Suprapubic skin (tissue), 4 donors: ENCODE data around the gene GAB1.

ENCODE experiments used
- EP300 ChIP-seq: sonication (generic); formaldehyde crosslinking; IDR thresholded peaks from one replicate; pipeline ENCODE4 v1.6.1; 2017; ENCODE audit warnings: antibody characterized with exemption
- POLR2A ChIP-seq, 2 donors: fragments of 450-650 bp; IDR thresholded peaks; one replicate each; pipeline ENCODE4 v1.6.1; 2017; ENCODE audit warnings: antibody characterized with exemption in 2 of 2, mild to moderate bottlenecking in 2 of 2, moderate library complexity in 2 of 2
- POLR2AphosphoS5 ChIP-seq, 3 donors: sonication (generic); formaldehyde crosslinking; IDR thresholded peaks; one replicate each; pipeline ENCODE4 v1.6.1; 2017; ENCODE audit warnings: antibody characterized with exemption in 3 of 3
- TF ChIP-seq, protein P1 (sequence below), 2 donors: fragments of 200-600 bp in 1 of 2; fragments of 450-650 bp in 1 of 2; sonication (generic) in 1 of 2; IDR thresholded peaks; one replicate each; pipeline ENCODE4 v1.5.1; 2016 to 2019; ENCODE audit warnings: antibody characterized with exemption in 2 of 2, mild to moderate bottlenecking in 1 of 2, moderate library complexity in 1 of 2

GRCh38 chr4:143313996-143314395 is 22.7 kb upstream of the GAB1 start:
- TF ChIP-seq, protein P1, sequence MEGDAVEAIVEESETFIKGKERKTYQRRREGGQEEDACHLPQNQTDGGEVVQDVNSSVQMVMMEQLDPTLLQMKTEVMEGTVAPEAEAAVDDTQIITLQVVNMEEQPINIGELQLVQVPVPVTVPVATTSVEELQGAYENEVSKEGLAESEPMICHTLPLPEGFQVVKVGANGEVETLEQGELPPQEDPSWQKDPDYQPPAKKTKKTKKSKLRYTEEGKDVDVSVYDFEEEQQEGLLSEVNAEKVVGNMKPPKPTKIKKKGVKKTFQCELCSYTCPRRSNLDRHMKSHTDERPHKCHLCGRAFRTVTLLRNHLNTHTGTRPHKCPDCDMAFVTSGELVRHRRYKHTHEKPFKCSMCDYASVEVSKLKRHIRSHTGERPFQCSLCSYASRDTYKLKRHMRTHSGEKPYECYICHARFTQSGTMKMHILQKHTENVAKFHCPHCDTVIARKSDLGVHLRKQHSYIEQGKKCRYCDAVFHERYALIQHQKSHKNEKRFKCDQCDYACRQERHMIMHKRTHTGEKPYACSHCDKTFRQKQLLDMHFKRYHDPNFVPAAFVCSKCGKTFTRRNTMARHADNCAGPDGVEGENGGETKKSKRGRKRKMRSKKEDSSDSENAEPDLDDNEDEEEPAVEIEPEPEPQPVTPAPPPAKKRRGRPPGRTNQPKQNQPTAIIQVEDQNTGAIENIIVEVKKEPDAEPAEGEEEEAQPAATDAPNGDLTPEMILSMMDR (IDR thresholded peaks at IDR 0.05): no peak
- TF ChIP-seq EP300 (no peak), POLR2AphosphoS5 (IDR thresholded peaks at IDR 0.05) (no peak), POLR2A (IDR thresholded peaks at IDR 0.05) (no peak)
